ENCODE measurements around the gene IRX4. TPM values are rescaled to one million over a fixed set of nuclear protein-coding genes. Genes with fewer than 3 reads are reported as not detected.

IRX4 gene
- total and polyA plus RNA-seq, 2 of the 4 experiments (the other 2 are of a cell fraction), result not detected

GRCh38 chr5:1921711-1922110, 39.0 kb upstream of the IRX4 start:
- Histone ChIP-seq H3K27ac (ENCODE audit: insufficient read depth, low read length) (no peak overlapping the region), H3K9me3 (ENCODE audit: control insufficient read depth, insufficient read depth, low read length) (no peaks in the 10 kb centered on the region)
- CTCF ChIA-PET, result no interaction called here

More at GRCh38 chr5:1921711-1922110, 39.0 kb upstream of the IRX4 start:
- DNase-seq, result no peak
- Histone ChIP-seq H2BK5ac (ENCODE audit: low read depth, low read length, poor library complexity, severe bottlenecking) (no peak overlapping the region), H4K5ac (ENCODE audit: low read depth, low read length) (no peak overlapping the region), H3K9ac (ENCODE audit: low read depth, low read length) (no peak overlapping the region), H2BK120ac (ENCODE audit: low read depth, low read length) (no peak overlapping the region), H2AK5ac (ENCODE audit: low read depth, low read length) (no peak overlapping the region), H3K4me3 (ENCODE audit: insufficient read depth, low read depth, low read length) (no peak overlapping the region), H3K23ac (ENCODE audit: low read depth, low read length) (no peak overlapping the region), H4K8ac (ENCODE audit: low read depth in 2 of 2, low read length in 2 of 2) (no peak overlapping the region), H3K4me1 (ENCODE audit: control insufficient read depth, insufficient read depth, low read length) (no peaks in the 10 kb centered on the region), H2AFZ (replicated peaks; ENCODE audit: low read length, poor library complexity) (no peak overlapping the region), H2BK15ac (ENCODE audit: low read depth, low read length) (no peak overlapping the region), H3K4me2 (ENCODE audit: low read depth, low read length) (no peak overlapping the region), H3K56ac (ENCODE audit: extremely low read depth, insufficient read depth, low read length) (no peak overlapping the region), H2AK9ac (replicated peaks; ENCODE audit: low read depth, low read length, poor library complexity) (no peak overlapping the region), H4K91ac (ENCODE audit: insufficient read depth, low read depth, low read length) (no peak overlapping the region), H4K20me1 (ENCODE audit: insufficient read depth, low read length) (no peaks in the 10 kb centered on the region), H3K36me3 (ENCODE audit: control insufficient read depth, insufficient read depth, low read length) (no peaks in the 10 kb centered on the region), H2BK20ac (ENCODE audit: low read depth, low read length) (no peak overlapping the region), H3K27me3 (ENCODE audit: control insufficient read depth, insufficient read depth, low read length) (no peaks in the 10 kb centered on the region), H3K18ac (ENCODE audit: low read depth, low read length) (no peak overlapping the region), H3K79me1 (ENCODE audit: low read depth in 1 of 2, low read length in 2 of 2) (no peaks in the 10 kb centered on the region), H3K4ac (ENCODE audit: low read depth, low read length) (no peak overlapping the region), H3K9me1 (ENCODE audit: insufficient read depth, low read length) (no peaks in the 10 kb centered on the region), H3K14ac (replicated peaks; ENCODE audit: low read depth, low read length) (no peak overlapping the region)
- in situ Hi-C loops (cut with MboI; ENCODE audit: low sequenced_read_pairs), result no loop called here
- intact Hi-C loops (cut with micrococcal nuclease), result no loop called here
- no peak for ATAC-seq (ENCODE audit: low read depth)
- dilution Hi-C loops (cut with HindIII; ENCODE audit: low sequenced_read_pairs, unreplicated experiment), result no loop called here
- no peak for TF ChIP-seq SMC3 (IDR thresholded peaks at IDR 0.05; ENCODE audit: low read depth, low read length)
- TF ChIP-seq RAD21 (IDR thresholded peaks at IDR 0.05; ENCODE audit: low read length), result no peak
- no peak for TF ChIP-seq NFE2L2 (IDR thresholded peaks at IDR 0.05; ENCODE audit: low read depth, low read length)
- TF ChIP-seq MAZ (IDR thresholded peaks at IDR 0.05; ENCODE audit: borderline replicate concordance, low read depth, low read length), result no peak
- TF ChIP-seq CTCF (conservative IDR thresholded peaks at IDR 0.05; ENCODE audit: low read depth, low read length), result no peak
- TF ChIP-seq ELK1 (IDR thresholded peaks at IDR 0.05; ENCODE audit: borderline replicate concordance, low read depth, low read length), result no peak
- POLR2A ChIA-PET (ENCODE audit: unreplicated experiment), result no interaction called here
- WGBS, 2 experiments (ENCODE audit: extremely low coverage in 2 of 2, insufficient read length in 1 of 2), result 60% methylated on average over 1 of the region's 19 CpGs; no CpG with 5 or more reads in 1 of the 2 experiments
- BruUV-seq (replicated peaks), result no TSS peak
